WTC11 (cell line): ENCODE data around the gene ZIC4. TPM values are rescaled to one million over a fixed set of nuclear protein-coding genes. Genes with fewer than 3 reads are reported as not detected.
A peak's percentile ranks its signal among the peaks of the same experiment; 100 is the strongest.

Experiments
- AFF4 ChIP-seq: sonication (generic); formaldehyde crosslinking; IDR thresholded peaks from 2 replicates; pipeline ENCODE4 v1.8.1; 2023; ENCODE audit warnings: mild to moderate bottlenecking, missing genetic modification reagents, borderline replicate concordance
- ARID4B ChIP-seq: sonication (generic); formaldehyde crosslinking; IDR thresholded peaks from 2 replicates; pipeline ENCODE4 v1.8.0; 2023; ENCODE audit warnings: missing genetic modification reagents, mild to moderate bottlenecking, borderline replicate concordance
- CREM ChIP-seq: sonication (generic); formaldehyde crosslinking; IDR thresholded peaks from 2 replicates; pipeline ENCODE4 v1.8.1; 2022; ENCODE audit warnings: mild to moderate bottlenecking, missing genetic modification reagents, moderate library complexity
- FOXK1 ChIP-seq: sonication (generic); formaldehyde crosslinking; IDR thresholded peaks from 2 replicates; pipeline ENCODE4 v1.8.0; 2022; ENCODE audit warnings: mild to moderate bottlenecking, moderate library complexity, missing genetic modification reagents
- FOXP1 ChIP-seq: sonication (generic); formaldehyde crosslinking; IDR thresholded peaks from 2 replicates; pipeline ENCODE4 v1.8.0; 2022; ENCODE audit warnings: missing genetic modification reagents, mild to moderate bottlenecking, moderate library complexity, borderline replicate concordance
- GTF2I ChIP-seq: fragments of 250-450 bp; sonication (Bioruptor Pico); conservative IDR thresholded peaks from 2 replicates; pipeline ENCODE4 v1.4.0; 2021; ENCODE audit warnings: mild to moderate bottlenecking
- IRF2 ChIP-seq: sonication (generic); formaldehyde crosslinking; IDR thresholded peaks from 2 replicates; pipeline ENCODE4 v1.8.0; 2022; ENCODE audit warnings: low read depth, missing genetic modification reagents, borderline replicate concordance
- JAZF1 ChIP-seq: fragments of 250-450 bp; sonication (Bioruptor Pico); IDR thresholded peaks from 2 replicates; pipeline ENCODE4 v1.9.0; 2021; ENCODE audit warnings: moderate library complexity, mild to moderate bottlenecking, inconsistent platforms
- NFYB ChIP-seq: sonication (generic); formaldehyde crosslinking; conservative IDR thresholded peaks from 2 replicates; pipeline ENCODE4 v1.8.0; 2022; ENCODE audit warnings: low read depth, missing genetic modification reagents
- NR3C1 ChIP-seq: sonication (generic); formaldehyde crosslinking; conservative IDR thresholded peaks from 2 replicates; pipeline ENCODE4 v1.8.1; 2023; ENCODE audit warnings: low read depth, mild to moderate bottlenecking, missing genetic modification reagents
- PREB ChIP-seq: sonication (generic); formaldehyde crosslinking; IDR thresholded peaks from 2 replicates; pipeline ENCODE4 v1.8.1; 2022; ENCODE audit warnings: mild to moderate bottlenecking, missing genetic modification reagents, moderate library complexity, borderline replicate concordance
- RELA ChIP-seq: sonication (generic); formaldehyde crosslinking; IDR thresholded peaks from 2 replicates; pipeline ENCODE4 v1.8.1; 2022; ENCODE audit warnings: missing genetic modification reagents, mild to moderate bottlenecking, borderline replicate concordance
- RORB ChIP-seq: fragments of 250-450 bp; sonication (Bioruptor Pico); IDR thresholded peaks from 2 replicates; pipeline ENCODE4 v1.9.0; 2021; ENCODE audit warnings: mild to moderate bottlenecking
- SMAD3 ChIP-seq: sonication (generic); formaldehyde crosslinking; IDR thresholded peaks from 2 replicates; pipeline ENCODE4 v1.8.0; 2022; ENCODE audit warnings: missing genetic modification reagents, mild to moderate bottlenecking, borderline replicate concordance
- TCF7 ChIP-seq: sonication (generic); formaldehyde crosslinking; IDR thresholded peaks from 2 replicates; pipeline ENCODE4 v1.8.0; 2022; ENCODE audit warnings: mild to moderate bottlenecking, low read depth, missing genetic modification reagents, moderate library complexity
- TEAD1 ChIP-seq: sonication (generic); formaldehyde crosslinking; IDR thresholded peaks from 2 replicates; pipeline ENCODE4 v1.8.0; 2022; ENCODE audit warnings: mild to moderate bottlenecking, missing genetic modification reagents
- ZNF121 ChIP-seq: sonication (generic); formaldehyde crosslinking; IDR thresholded peaks from 2 replicates; pipeline ENCODE4 v1.8.0; 2023; ENCODE audit warnings: missing genetic modification reagents
- ZNF138 ChIP-seq: sonication (generic); formaldehyde crosslinking; conservative IDR thresholded peaks from 2 replicates; pipeline ENCODE4 v1.8.1; 2022; ENCODE audit warnings: mild to moderate bottlenecking, moderate library complexity, missing genetic modification reagents
- ZNF263 ChIP-seq: sonication (generic); formaldehyde crosslinking; IDR thresholded peaks from 2 replicates; pipeline ENCODE4 v1.8.1; 2022; ENCODE audit warnings: low read depth, mild to moderate bottlenecking, moderate library complexity, missing genetic modification reagents
- ZNF671 ChIP-seq: fragments of 250-450 bp; sonication (Bioruptor Pico); IDR thresholded peaks from 2 replicates; pipeline ENCODE4 v1.8.0; 2021; ENCODE audit warnings: mild to moderate bottlenecking
- total RNA-seq: library from RNA; stranded (reverse); gene quantifications from 3 replicates; pipeline ENCODE4 v1.2.3, GENCODE V29; 2021
- TF ChIP-seq, protein P1 (sequence below): sonication (generic); formaldehyde crosslinking; IDR thresholded peaks from 2 replicates; pipeline ENCODE4 v1.8.1; 2022; ENCODE audit warnings: mild to moderate bottlenecking, moderate library complexity, missing genetic modification reagents
- TF ChIP-seq, protein P2 (sequence below): sonication (generic); formaldehyde crosslinking; IDR thresholded peaks from 2 replicates; pipeline ENCODE4 v1.8.1; 2023; ENCODE audit warnings: mild to moderate bottlenecking, missing genetic modification reagents, moderate library complexity
- TF ChIP-seq, protein P3 (sequence below): sonication (generic); formaldehyde crosslinking; conservative IDR thresholded peaks from 2 replicates; pipeline ENCODE4 v1.8.1; 2023; ENCODE audit warnings: mild to moderate bottlenecking, low read depth, missing genetic modification reagents, moderate library complexity

The ZIC4 gene
- total RNA-seq, 1 experiment from 2014 or later, result 3.5 TPM

- TF ChIP-seq AFF4 (CRISPR knock-in tag), result no peak; the same call in 1 of the 2 replicates
- TF ChIP-seq TEAD1 (CRISPR knock-in tag), result peak; percentile 76
- peak; percentile 65 for TF ChIP-seq ZNF263 (CRISPR knock-in tag)
- peak; percentile 72; the same call in 1 of the 2 replicates for TF ChIP-seq TCF7 (CRISPR knock-in tag)
- no peak for TF ChIP-seq JAZF1 (CRISPR knock-in tag)
- TF ChIP-seq FOXP1 (CRISPR knock-in tag), result peak; percentile 99
- peak; percentile 71; the same call in 1 of the 2 replicates for TF ChIP-seq CREM (CRISPR knock-in tag)
- no peak for TF ChIP-seq NFYB
- no peak for TF ChIP-seq GTF2I (CRISPR knock-in tag)
- TF ChIP-seq, protein P1, sequence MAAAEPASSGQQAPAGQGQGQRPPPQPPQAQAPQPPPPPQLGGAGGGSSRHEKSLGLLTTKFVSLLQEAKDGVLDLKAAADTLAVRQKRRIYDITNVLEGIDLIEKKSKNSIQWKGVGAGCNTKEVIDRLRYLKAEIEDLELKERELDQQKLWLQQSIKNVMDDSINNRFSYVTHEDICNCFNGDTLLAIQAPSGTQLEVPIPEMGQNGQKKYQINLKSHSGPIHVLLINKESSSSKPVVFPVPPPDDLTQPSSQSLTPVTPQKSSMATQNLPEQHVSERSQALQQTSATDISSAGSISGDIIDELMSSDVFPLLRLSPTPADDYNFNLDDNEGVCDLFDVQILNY (CRISPR knock-in tag), result peak; percentile 84
- TF ChIP-seq RELA, result peak; percentile 75; the same call in 1 of the 2 replicates
- TF ChIP-seq ZNF671 (CRISPR knock-in tag), result no peak
- peak; percentile 92; the same call in 1 of the 2 replicates for TF ChIP-seq PREB (CRISPR knock-in tag)
- peak; percentile 94; the same call in 1 of the 2 replicates for TF ChIP-seq SMAD3
- 0 out of 2 replicates have a peak, but pooled peaks have one; percentile 31 for TF ChIP-seq ZNF138 (CRISPR knock-in tag)
- no peak for TF ChIP-seq NR3C1 (CRISPR knock-in tag)
- no peak for TF ChIP-seq FOXK1 (CRISPR knock-in tag)
- TF ChIP-seq RORB (CRISPR knock-in tag), result no peak
- TF ChIP-seq, protein P2, sequence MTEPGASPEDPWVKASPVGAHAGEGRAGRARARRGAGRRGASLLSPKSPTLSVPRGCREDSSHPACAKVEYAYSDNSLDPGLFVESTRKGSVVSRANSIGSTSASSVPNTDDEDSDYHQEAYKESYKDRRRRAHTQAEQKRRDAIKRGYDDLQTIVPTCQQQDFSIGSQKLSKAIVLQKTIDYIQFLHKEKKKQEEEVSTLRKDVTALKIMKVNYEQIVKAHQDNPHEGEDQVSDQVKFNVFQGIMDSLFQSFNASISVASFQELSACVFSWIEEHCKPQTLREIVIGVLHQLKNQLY (CRISPR knock-in tag), result no peak
- TF ChIP-seq, protein P3, sequence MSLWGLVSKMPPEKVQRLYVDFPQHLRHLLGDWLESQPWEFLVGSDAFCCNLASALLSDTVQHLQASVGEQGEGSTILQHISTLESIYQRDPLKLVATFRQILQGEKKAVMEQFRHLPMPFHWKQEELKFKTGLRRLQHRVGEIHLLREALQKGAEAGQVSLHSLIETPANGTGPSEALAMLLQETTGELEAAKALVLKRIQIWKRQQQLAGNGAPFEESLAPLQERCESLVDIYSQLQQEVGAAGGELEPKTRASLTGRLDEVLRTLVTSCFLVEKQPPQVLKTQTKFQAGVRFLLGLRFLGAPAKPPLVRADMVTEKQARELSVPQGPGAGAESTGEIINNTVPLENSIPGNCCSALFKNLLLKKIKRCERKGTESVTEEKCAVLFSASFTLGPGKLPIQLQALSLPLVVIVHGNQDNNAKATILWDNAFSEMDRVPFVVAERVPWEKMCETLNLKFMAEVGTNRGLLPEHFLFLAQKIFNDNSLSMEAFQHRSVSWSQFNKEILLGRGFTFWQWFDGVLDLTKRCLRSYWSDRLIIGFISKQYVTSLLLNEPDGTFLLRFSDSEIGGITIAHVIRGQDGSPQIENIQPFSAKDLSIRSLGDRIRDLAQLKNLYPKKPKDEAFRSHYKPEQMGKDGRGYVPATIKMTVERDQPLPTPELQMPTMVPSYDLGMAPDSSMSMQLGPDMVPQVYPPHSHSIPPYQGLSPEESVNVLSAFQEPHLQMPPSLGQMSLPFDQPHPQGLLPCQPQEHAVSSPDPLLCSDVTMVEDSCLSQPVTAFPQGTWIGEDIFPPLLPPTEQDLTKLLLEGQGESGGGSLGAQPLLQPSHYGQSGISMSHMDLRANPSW (CRISPR knock-in tag), result 0 out of 2 replicates have a peak, but pooled peaks have one; percentile 63
- 0 out of 2 replicates have a peak, but pooled peaks have one; percentile 39 for TF ChIP-seq ZNF121 (CRISPR knock-in tag)
- TF ChIP-seq ARID4B (CRISPR knock-in tag), result 0 out of 2 replicates have a peak, but pooled peaks have one; percentile 62
- no peak for TF ChIP-seq IRF2 (CRISPR knock-in tag)
These were observed 15.5 kb downstream of the ZIC4 start (continued) for GRCh38 chr3:147390589-147391569.
